ENCODE results near the gene PAQR5. TPM values are rescaled to one million over a fixed set of nuclear protein-coding genes. Genes with fewer than 3 reads are reported as not detected.

The PAQR5 gene
- total RNA-seq, 1 experiment from 2014 or later: 9.4 TPM

DNA sequence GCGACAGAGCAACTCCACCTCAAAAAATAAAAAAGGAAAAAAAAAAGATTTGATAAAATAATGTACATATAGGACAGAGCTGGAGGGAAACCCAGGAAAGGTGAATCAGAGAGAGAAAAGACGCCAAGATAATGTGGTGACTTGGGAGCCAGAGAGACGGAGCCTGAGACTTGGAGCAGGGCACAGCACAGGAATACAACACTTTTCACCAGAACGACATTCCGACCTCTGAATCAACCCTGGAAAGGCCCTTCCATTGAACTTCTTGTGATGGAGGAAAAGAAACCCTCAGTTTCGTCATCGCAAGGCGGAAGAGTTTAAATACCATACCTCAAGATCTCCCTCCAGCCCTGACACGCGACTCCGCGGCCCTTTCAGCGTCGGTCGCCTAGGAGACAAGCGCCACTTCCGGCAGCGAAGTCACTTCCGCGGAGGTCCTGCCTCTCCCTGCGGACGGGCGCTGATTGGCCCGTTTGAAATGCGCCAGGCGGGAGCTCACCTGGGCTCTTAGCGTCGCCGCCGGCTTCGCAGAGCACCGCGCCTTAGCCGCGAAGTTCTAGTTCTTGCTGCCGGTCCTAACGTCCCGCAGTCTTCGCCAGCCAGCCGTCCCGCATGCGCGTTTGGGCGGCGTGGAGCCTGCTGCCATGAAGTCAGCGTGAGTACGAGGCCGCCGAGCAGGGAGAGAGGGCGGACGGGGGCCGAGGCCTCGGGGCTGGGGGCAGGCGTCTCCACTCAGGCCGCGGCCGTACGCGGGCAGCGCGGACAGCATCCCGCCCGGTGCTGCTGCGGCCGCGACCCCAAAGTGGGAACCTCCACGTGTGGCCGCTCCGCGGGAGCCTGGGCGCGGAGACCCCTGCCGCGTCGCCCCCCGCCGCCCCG is 115.3 kb downstream of the PAQR5 start, which contains the start of gene KIF23 (continued):
- TF ChIP-seq IRF2 (CRISPR knock-in tag; IDR thresholded peaks at IDR 0.05; ENCODE audit: borderline replicate concordance, low read depth) (no peak), ESRRA (CRISPR knock-in tag; IDR thresholded peaks at IDR 0.05; ENCODE audit: borderline replicate concordance) (no peak), SMAD4 (CRISPR knock-in tag; IDR thresholded peaks at IDR 0.05) (0 out of 2 replicates have a peak, but pooled peaks have one; percentile 14), HMGA2 (CRISPR knock-in tag; IDR thresholded peaks at IDR 0.05) (no peak), GTF2I (CRISPR knock-in tag; conservative IDR thresholded peaks at IDR 0.05) (no peak), CREB1 (CRISPR knock-in tag; IDR thresholded peaks at IDR 0.05) (peak; percentile 77), OVOL2 (CRISPR knock-in tag; IDR thresholded peaks at IDR 0.05; ENCODE audit: borderline replicate concordance) (no peak), GABPB1 (CRISPR knock-in tag; IDR thresholded peaks at IDR 0.05) (peak; percentile 79), ETV6 (CRISPR knock-in tag; IDR thresholded peaks at IDR 0.05) (peak; percentile 95), ZNF232 (CRISPR knock-in tag; IDR thresholded peaks at IDR 0.05) (peak; percentile 95), NR2C2 (CRISPR knock-in tag; IDR thresholded peaks at IDR 0.05) (0 out of 2 replicates have a peak, but pooled peaks have one; percentile 34), TP53 (CRISPR knock-in tag; IDR thresholded peaks at IDR 0.05) (peak; percentile 93), MYBL2 (CRISPR knock-in tag; IDR thresholded peaks at IDR 0.05) (peak; percentile 100), ZNF263 (CRISPR knock-in tag; IDR thresholded peaks at IDR 0.05; ENCODE audit: low read depth) (no peak), EMX1 (CRISPR knock-in tag; IDR thresholded peaks at IDR 0.05) (no peak), SOX15 (CRISPR knock-in tag; IDR thresholded peaks at IDR 0.05) (no peak), NFE2L1 (CRISPR knock-in tag; IDR thresholded peaks at IDR 0.05) (peak; percentile 93; the same call in 1 of the 2 replicates), SP1 (CRISPR knock-in tag; conservative IDR thresholded peaks at IDR 0.05) (peak; percentile 66)
- TF ChIP-seq, protein P1, sequence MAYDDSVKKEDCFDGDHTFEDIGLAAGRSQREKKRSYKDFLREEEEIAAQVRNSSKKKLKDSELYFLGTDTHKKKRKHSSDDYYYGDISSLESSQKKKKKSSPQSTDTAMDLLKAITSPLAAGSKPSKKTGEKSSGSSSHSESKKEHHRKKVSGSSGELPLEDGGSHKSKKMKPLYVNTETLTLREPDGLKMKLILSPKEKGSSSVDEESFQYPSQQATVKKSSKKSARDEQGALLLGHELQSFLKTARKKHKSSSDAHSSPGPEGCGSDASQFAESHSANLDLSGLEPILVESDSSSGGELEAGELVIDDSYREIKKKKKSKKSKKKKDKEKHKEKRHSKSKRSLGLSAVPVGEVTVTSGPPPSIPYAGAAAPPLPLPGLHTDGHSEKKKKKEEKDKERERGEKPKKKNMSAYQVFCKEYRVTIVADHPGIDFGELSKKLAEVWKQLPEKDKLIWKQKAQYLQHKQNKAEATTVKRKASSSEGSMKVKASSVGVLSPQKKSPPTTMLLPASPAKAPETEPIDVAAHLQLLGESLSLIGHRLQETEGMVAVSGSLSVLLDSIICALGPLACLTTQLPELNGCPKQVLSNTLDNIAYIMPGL (CRISPR knock-in tag; IDR thresholded peaks at IDR 0.05): peak; percentile 94
- TF ChIP-seq, protein P2, sequence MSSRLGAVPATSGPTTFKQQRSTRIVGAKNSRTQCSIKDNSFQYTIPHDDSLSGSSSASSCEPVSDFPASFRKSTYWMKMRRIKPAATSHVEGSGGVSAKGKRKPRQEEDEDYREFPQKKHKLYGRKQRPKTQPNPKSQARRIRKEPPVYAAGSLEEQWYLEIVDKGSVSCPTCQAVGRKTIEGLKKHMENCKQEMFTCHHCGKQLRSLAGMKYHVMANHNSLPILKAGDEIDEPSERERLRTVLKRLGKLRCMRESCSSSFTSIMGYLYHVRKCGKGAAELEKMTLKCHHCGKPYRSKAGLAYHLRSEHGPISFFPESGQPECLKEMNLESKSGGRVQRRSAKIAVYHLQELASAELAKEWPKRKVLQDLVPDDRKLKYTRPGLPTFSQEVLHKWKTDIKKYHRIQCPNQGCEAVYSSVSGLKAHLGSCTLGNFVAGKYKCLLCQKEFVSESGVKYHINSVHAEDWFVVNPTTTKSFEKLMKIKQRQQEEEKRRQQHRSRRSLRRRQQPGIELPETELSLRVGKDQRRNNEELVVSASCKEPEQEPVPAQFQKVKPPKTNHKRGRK (CRISPR knock-in tag; IDR thresholded peaks at IDR 0.05; ENCODE audit: borderline replicate concordance): no peak
- TF ChIP-seq, protein P3, sequence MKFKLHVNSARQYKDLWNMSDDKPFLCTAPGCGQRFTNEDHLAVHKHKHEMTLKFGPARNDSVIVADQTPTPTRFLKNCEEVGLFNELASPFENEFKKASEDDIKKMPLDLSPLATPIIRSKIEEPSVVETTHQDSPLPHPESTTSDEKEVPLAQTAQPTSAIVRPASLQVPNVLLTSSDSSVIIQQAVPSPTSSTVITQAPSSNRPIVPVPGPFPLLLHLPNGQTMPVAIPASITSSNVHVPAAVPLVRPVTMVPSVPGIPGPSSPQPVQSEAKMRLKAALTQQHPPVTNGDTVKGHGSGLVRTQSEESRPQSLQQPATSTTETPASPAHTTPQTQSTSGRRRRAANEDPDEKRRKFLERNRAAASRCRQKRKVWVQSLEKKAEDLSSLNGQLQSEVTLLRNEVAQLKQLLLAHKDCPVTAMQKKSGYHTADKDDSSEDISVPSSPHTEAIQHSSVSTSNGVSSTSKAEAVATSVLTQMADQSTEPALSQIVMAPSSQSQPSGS (CRISPR knock-in tag; IDR thresholded peaks at IDR 0.05; ENCODE audit: borderline replicate concordance, low read depth): peak; percentile 51; the same call in 1 of the 2 replicates
- TF ChIP-seq, protein P4, sequence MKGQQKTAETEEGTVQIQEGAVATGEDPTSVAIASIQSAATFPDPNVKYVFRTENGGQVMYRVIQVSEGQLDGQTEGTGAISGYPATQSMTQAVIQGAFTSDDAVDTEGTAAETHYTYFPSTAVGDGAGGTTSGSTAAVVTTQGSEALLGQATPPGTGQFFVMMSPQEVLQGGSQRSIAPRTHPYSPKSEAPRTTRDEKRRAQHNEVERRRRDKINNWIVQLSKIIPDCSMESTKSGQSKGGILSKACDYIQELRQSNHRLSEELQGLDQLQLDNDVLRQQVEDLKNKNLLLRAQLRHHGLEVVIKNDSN (CRISPR knock-in tag; IDR thresholded peaks at IDR 0.05): peak; percentile 68; the same call in 1 of the 2 replicates
- TF ChIP-seq, protein P5, sequence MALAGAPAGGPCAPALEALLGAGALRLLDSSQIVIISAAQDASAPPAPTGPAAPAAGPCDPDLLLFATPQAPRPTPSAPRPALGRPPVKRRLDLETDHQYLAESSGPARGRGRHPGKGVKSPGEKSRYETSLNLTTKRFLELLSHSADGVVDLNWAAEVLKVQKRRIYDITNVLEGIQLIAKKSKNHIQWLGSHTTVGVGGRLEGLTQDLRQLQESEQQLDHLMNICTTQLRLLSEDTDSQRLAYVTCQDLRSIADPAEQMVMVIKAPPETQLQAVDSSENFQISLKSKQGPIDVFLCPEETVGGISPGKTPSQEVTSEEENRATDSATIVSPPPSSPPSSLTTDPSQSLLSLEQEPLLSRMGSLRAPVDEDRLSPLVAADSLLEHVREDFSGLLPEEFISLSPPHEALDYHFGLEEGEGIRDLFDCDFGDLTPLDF (CRISPR knock-in tag; IDR thresholded peaks at IDR 0.05): peak; percentile 96
- TF ChIP-seq, protein P6, sequence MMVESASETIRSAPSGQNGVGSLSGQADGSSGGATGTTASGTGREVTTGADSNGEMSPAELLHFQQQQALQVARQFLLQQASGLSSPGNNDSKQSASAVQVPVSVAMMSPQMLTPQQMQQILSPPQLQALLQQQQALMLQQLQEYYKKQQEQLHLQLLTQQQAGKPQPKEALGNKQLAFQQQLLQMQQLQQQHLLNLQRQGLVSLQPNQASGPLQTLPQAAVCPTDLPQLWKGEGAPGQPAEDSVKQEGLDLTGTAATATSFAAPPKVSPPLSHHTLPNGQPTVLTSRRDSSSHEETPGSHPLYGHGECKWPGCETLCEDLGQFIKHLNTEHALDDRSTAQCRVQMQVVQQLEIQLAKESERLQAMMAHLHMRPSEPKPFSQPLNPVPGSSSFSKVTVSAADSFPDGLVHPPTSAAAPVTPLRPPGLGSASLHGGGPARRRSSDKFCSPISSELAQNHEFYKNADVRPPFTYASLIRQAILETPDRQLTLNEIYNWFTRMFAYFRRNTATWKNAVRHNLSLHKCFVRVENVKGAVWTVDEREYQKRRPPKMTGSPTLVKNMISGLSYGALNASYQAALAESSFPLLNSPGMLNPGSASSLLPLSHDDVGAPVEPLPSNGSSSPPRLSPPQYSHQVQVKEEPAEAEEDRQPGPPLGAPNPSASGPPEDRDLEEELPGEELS (CRISPR knock-in tag; IDR thresholded peaks at IDR 0.05): peak; percentile 92
- TF ChIP-seq, protein P7, sequence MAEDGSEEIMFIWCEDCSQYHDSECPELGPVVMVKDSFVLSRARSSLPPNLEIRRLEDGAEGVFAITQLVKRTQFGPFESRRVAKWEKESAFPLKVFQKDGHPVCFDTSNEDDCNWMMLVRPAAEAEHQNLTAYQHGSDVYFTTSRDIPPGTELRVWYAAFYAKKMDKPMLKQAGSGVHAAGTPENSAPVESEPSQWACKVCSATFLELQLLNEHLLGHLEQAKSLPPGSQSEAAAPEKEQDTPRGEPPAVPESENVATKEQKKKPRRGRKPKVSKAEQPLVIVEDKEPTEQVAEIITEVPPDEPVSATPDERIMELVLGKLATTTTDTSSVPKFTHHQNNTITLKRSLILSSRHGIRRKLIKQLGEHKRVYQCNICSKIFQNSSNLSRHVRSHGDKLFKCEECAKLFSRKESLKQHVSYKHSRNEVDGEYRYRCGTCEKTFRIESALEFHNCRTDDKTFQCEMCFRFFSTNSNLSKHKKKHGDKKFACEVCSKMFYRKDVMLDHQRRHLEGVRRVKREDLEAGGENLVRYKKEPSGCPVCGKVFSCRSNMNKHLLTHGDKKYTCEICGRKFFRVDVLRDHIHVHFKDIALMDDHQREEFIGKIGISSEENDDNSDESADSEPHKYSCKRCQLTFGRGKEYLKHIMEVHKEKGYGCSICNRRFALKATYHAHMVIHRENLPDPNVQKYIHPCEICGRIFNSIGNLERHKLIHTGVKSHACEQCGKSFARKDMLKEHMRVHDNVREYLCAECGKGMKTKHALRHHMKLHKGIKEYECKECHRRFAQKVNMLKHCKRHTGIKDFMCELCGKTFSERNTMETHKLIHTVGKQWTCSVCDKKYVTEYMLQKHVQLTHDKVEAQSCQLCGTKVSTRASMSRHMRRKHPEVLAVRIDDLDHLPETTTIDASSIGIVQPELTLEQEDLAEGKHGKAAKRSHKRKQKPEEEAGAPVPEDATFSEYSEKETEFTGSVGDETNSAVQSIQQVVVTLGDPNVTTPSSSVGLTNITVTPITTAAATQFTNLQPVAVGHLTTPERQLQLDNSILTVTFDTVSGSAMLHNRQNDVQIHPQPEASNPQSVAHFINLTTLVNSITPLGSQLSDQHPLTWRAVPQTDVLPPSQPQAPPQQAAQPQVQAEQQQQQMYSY (CRISPR knock-in tag; IDR thresholded peaks at IDR 0.05): no peak

Measured in WTC11 (cell line).